Karpas-422 (cell line): ENCODE data around the gene CFAP45. TPM values are rescaled to one million over a fixed set of nuclear protein-coding genes. Genes with fewer than 3 reads are reported as not detected.

Experiments
- DNase-seq: peaks from one replicate; pipeline ENCODE4 v3.0.0-alpha.2; 2015
- H2AFZ ChIP-seq: fragments of 200-600 bp; sonication (generic); 2 replicates; pipeline ENCODE4 v1.6.1; 2014; ENCODE audit warnings: antibody characterized with exemption, low read length, mixed read lengths
- H3K27ac ChIP-seq: fragments of 200-600 bp; sonication (generic); 2 replicates; pipeline ENCODE4 v1.5.1; 2014; ENCODE audit warnings: mild to moderate bottlenecking, low read length, moderate library complexity
- H3K27me3 ChIP-seq: fragments of 200-600 bp; sonication (generic); 2 replicates; pipeline ENCODE4 v1.6.1; 2014; ENCODE audit warnings: low read length, mixed read lengths
- H3K36me3 ChIP-seq: fragments of 200-600 bp; sonication (generic); 2 replicates; pipeline ENCODE4 v1.6.1; 2014; ENCODE audit warnings: low read length, mixed read lengths; ENCODE audit not compliant: insufficient read depth
- H3K4me1 ChIP-seq: fragments of 200-600 bp; sonication (generic); 2 replicates; pipeline ENCODE4 v1.6.1; 2014; ENCODE audit warnings: mild to moderate bottlenecking, low read length, mixed read lengths
- H3K4me2 ChIP-seq: fragments of 200-600 bp; sonication (generic); 2 replicates; pipeline ENCODE4 v1.6.1; 2014; ENCODE audit warnings: low read length, low read depth, mild to moderate bottlenecking; ENCODE audit not compliant: poor library complexity, severe bottlenecking
- H3K4me3 ChIP-seq: fragments of 200-600 bp; sonication (generic); 2 replicates; pipeline ENCODE4 v1.5.1; 2014; ENCODE audit warnings: mild to moderate bottlenecking, antibody characterized with exemption, low read length, mixed read lengths
- H3K79me2 ChIP-seq: fragments of 200-600 bp; sonication (generic); 2 replicates; pipeline ENCODE4 v1.6.1; 2014; ENCODE audit warnings: mild to moderate bottlenecking, low read length, mixed read lengths
- H3K9ac ChIP-seq: fragments of 200-600 bp; sonication (generic); 2 replicates; pipeline ENCODE4 v1.6.0; 2014; ENCODE audit warnings: low read length
- H3K9me2 ChIP-seq: fragments of 200-600 bp; sonication (generic), shearing (Covaris generic); replicated peaks from 2 replicates; pipeline ENCODE4 v1.6.0; 2014; ENCODE audit warnings: mild to moderate bottlenecking, low read length, moderate library complexity; ENCODE audit not compliant: insufficient read depth
- H3K9me3 ChIP-seq: fragments of 300-700, 200-600 bp; sonication (generic); 2 replicates; pipeline ENCODE4 v1.6.1; 2014; ENCODE audit warnings: low read length, mixed read lengths
- H4K20me1 ChIP-seq: fragments of 200-600 bp; sonication (generic); 2 replicates; pipeline ENCODE4 v1.6.1; 2014; ENCODE audit warnings: mild to moderate bottlenecking, antibody characterized with exemption, low read length, low read depth; ENCODE audit not compliant: insufficient read depth
- total RNA-seq: library from RNA; depleted of rRNA; stranded (reverse); fragments of >200 nt; shearing (Covaris generic); gene quantifications from 2 replicates; pipeline ENCODE4 v1.2.3, GENCODE V29; 2014; ENCODE audit warnings: low replicate concordance

Gene CFAP45
- total RNA-seq, 1 experiment from 2014 or later, result not detected

DNA sequence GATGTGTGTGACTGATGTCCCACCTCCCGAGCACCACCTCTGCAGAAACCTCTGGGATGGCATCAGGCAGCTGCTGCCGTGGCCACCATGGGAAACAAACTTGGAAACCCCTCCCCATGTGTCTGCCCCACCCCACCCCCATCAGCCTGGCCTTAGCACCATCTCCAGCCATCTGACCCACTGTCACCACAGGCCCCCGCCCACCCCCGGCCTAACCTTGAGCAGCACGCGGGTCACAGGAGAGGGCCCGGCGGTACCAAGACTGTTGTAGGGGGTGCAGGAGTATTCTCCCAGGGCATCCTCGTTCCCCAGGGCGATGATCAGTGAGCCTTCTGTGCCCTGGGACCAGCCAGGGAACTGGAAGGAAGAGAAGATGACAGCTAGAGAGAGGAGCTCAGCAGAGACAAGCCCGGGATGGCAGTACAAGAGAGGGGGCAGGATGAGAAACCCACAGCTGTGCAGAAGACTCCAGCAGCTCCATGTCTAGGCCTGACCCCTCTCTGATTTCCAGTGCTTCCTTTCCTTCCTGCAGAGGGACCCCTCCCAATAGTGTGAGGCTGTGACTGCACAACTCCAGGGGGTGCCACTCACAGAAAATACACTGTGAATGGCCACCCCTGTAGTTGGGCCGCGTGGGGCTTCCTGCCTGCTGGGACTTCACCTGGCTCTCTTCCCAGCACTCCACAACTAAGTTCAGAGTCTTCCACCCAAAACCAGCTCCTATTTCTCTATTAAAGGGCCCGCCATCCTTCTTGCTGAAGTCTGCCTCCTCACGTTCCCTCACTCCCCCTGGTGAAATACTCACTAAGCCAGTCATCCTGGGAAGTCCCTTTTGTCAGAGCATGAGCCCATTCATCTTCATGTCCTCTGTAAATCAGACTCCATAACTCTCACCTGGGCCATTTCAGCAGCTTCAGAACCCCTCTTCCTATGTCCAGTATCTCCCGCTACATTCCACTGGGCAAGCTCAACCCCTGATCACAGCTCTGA, 32.6 kb upstream of the CFAP45 start:
- H2AFZ ChIP-seq, result no peak overlapping the region
- no peaks in the 10 kb centered on the region for H3K27me3 ChIP-seq
- no peak overlapping the region for H3K27ac ChIP-seq
- no peak overlapping the region for H3K4me3 ChIP-seq
- no peaks in the 10 kb centered on the region for H3K9me3 ChIP-seq
- H3K4me2 ChIP-seq, result no peak overlapping the region
- H3K4me1 ChIP-seq, result no peaks in the 10 kb centered on the region
- H3K79me2 ChIP-seq, result no peaks in the 10 kb centered on the region
- H4K20me1 ChIP-seq, result 0 out of 2 replicates have a peak, but pooled peaks cover 5% of the 10 kb centered on the region
- H3K36me3 ChIP-seq, result no peaks in the 10 kb centered on the region
- no peaks in the 10 kb centered on the region for H3K9me2 ChIP-seq
- no peak for DNase-seq
- H3K9ac ChIP-seq, result no peak overlapping the region

DNA sequence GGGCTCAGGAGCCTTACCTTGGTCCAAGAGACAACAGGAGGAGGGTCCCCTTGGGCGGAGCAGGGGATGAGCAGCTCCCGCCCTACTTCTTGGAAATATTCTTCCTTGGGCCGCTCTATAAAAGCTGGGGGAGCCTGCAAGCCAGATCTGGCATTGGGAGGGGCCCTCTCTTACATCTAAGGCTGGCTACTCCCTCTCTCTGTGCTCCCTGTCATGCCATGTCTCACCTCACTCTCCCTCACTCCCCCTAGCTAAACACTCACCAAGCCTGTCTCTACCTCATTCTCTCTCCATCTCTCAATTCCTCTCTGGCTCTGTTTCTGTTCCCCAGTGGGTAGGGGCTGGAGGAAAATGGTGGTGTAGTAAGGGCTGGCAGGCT, 31.8 kb upstream of the CFAP45 start:
- H4K20me1 ChIP-seq, result 0 out of 2 replicates have a peak, but pooled peaks cover 3% of the 10 kb centered on the region
- no peaks in the 10 kb centered on the region for H3K27me3 ChIP-seq
- no peak for DNase-seq
- H3K4me2 ChIP-seq, result no peak overlapping the region
- no peak overlapping the region for H3K4me3 ChIP-seq
- no peak overlapping the region for H2AFZ ChIP-seq
- no peaks in the 10 kb centered on the region for H3K9me3 ChIP-seq
- no peaks in the 10 kb centered on the region for H3K9me2 ChIP-seq
- no peak overlapping the region for H3K9ac ChIP-seq
- H3K4me1 ChIP-seq, result no peaks in the 10 kb centered on the region
- no peak overlapping the region for H3K27ac ChIP-seq
- H3K36me3 ChIP-seq, result no peaks in the 10 kb centered on the region
- H3K79me2 ChIP-seq, result no peaks in the 10 kb centered on the region

DNA sequence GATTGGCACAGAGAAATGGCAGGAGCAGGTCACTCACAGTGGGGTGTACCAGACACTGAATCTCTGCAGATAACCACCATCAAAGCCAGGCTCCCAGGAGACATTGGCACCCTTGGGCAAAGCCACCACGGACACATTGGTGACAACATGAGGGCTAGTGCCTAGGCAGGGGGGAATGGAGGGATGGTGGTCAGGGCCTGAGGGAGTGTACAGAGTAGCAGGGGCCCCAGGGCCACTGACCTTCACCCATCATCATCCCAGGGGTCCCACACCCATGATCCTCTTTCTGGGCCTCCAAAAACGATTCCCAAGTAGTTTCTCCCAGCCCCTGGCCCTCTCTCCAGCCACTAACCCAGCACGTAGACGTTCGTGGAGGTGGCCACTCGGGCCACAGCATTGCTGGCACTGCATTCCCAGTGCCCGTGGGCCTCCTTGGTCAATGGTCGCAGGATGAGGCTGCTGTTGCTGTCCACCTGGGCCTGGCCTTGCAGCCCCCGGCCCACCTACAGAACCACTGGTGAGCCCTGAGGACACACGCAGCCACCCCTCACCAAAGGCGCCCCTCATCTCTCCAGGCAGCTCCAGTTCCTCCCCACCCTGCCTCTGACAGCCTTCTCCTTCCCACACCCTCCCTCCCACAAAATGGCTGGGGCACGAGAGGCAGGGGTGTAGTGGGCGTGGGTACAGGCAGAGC, 31.3 kb upstream of the CFAP45 start:
- DNase-seq, result no peak
- Histone ChIP-seq H3K4me3 (no peak overlapping the region), H3K4me2 (no peak overlapping the region), H3K27me3 (no peaks in the 10 kb centered on the region), H3K27ac (no peak overlapping the region), H3K79me2 (no peaks in the 10 kb centered on the region), H3K9me3 (no peaks in the 10 kb centered on the region), H3K9ac (no peak overlapping the region), H4K20me1 (no peaks in the 10 kb centered on the region), H3K4me1 (no peaks in the 10 kb centered on the region), H3K36me3 (no peaks in the 10 kb centered on the region), H3K9me2 (no peaks in the 10 kb centered on the region), H2AFZ (no peak overlapping the region)

DNA sequence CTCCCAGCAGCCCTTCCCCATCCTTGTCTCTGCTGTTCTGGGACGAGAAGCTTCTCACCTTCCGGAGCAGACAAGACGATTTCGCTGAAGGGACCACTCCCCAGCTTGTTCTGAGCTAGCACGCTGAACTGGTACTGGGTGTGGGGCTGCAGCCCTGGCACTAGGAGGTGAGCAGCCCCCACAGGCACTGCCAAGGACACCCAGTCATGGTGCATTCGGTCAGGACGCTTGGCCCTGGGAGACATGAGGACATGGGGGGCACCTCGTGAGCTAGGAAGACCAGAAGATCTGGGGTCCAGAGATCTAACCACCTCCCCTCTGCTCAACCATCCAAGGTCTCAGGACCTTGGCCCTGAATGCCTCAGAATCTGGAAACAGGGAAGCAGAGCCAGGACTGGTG, 30.7 kb upstream of the CFAP45 start:
- H3K4me1 ChIP-seq, result peaks cover 6% of the 10 kb centered on the region
- no peaks in the 10 kb centered on the region for H3K36me3 ChIP-seq
- H3K9me2 ChIP-seq, result no peaks in the 10 kb centered on the region
- no peak overlapping the region for H3K9ac ChIP-seq
- H3K79me2 ChIP-seq, result no peaks in the 10 kb centered on the region
- H3K9me3 ChIP-seq, result no peaks in the 10 kb centered on the region
- H3K4me2 ChIP-seq, result no peak overlapping the region
- H3K27me3 ChIP-seq, result no peaks in the 10 kb centered on the region
- no peaks in the 10 kb centered on the region for H4K20me1 ChIP-seq
- no peak overlapping the region for H3K27ac ChIP-seq
- H2AFZ ChIP-seq, result no peak overlapping the region
- H3K4me3 ChIP-seq, result no peak overlapping the region
- no peak for DNase-seq

DNA sequence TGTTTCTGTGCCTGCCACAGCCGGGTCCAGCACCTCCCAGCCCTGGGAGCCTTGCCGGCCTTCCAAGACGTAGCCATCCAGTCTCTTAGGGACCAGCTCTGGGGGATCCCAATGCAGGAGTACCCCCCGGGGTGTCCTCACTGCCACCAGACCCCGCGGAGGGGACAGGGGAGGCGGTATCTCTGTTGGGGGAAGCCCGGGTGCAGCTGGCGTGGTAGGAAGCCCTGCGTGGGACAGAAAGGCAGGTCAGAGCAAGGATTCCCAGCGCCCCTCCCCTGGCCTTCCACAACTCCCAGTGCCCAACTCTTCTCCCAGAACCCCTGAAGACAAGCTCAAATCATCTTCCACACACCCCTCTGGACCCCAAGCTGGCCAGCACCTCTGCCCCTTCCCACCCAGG, 30.3 kb upstream of the CFAP45 start:
- Histone ChIP-seq H3K9ac (no peak overlapping the region), H3K4me1 (peaks cover 7% of the 10 kb centered on the region), H3K9me2 (no peaks in the 10 kb centered on the region), H2AFZ (no peak overlapping the region), H3K4me3 (no peak overlapping the region), H3K27ac (no peak overlapping the region), H3K79me2 (peaks cover 1% of the 10 kb centered on the region), H3K4me2 (no peak overlapping the region), H3K9me3 (no peaks in the 10 kb centered on the region), H4K20me1 (no peaks in the 10 kb centered on the region), H3K36me3 (no peaks in the 10 kb centered on the region), H3K27me3 (no peaks in the 10 kb centered on the region)
- DNase-seq, result no peak

DNA sequence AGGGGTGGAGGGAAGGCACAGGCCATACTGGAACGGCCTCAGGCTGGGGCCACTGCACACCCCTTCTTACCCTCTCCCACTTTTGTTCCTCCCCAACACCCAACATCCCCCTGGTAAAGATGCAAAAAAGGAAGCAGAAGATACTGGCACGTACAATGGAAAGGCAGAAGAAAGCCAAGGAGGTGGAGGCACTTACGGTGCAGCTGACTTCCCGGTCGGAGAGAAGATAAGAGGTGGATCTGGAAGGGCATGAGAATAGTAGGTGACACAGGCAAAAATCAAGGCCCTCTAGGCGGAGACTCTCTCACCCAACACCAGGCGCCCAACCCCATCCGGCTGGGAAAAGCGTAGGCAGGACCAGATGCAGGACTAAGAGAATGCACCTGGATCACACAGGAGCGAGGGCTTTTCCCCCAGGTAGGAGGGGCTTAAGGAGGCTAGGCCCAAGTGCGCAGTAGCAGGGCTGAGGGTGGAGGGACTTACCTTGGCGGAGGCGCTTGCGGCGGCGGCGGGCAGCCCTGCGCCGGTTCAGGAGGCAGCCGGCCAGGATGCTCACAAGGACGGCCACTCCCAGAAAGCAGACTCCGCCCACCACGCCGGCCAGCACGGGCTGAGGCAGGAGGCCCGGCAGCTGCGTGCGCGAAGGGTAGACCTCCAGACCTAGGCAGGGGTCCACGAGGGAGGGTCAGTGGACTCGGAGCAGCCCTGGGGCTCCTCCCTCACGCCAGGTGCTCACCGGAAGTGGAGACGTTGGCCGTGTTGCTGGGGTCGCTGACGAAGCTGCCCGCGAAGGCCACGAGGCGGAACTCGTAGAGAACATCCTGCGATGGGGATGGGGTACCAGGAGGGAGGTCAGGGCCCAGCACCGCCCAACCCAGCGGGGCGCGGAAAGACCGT, 29.4 kb upstream of the CFAP45 start:
- H3K9me2 ChIP-seq, result no peaks in the 10 kb centered on the region
- no peak overlapping the region for H3K9ac ChIP-seq
- DNase-seq, result no peak

DNA sequence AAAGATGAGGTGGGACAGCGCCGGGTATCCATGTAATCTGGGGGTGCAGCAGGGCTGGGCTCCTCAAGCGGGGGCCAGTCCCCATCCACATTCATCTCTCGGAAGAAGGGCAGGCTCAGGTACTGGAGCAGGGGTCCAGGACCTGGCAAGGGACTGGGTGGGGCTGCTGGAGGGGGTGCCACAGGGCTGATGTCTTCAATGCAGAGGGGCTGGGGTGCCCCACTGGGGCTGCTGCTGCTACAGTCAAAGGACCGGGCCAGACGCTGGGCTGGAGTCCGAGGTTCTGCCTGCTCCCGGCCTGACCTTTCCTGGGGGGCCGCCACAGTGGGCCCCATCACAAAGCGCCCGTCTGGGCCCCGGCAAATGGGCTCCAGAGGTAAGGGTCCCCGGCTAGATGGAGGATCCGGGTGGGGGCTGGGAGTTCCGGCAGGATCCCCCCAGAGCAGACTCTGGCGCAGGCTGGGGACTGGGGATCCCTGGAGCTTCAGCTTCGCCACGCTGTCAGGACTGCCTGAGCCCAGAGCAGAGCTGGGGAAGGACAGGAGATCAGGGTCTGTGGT, 28.6 kb upstream of the CFAP45 start:
- H3K4me1 ChIP-seq, result peaks cover 18% of the 10 kb centered on the region
- no peaks in the 10 kb centered on the region for H3K36me3 ChIP-seq
- peaks cover 18% of the 10 kb centered on the region for H3K79me2 ChIP-seq
- no peak overlapping the region for H3K27ac ChIP-seq
- no peaks in the 10 kb centered on the region for H3K27me3 ChIP-seq
- no peaks in the 10 kb centered on the region for H3K9me3 ChIP-seq
- H3K4me2 ChIP-seq, result no peak overlapping the region
- H3K4me3 ChIP-seq, result no peak overlapping the region
- peaks cover 4% of the 10 kb centered on the region; the same call in 1 of the 2 replicates for H4K20me1 ChIP-seq
- DNase-seq, result no peak
- H2AFZ ChIP-seq, result no peak overlapping the region
- H3K9ac ChIP-seq, result no peak overlapping the region
- no peaks in the 10 kb centered on the region for H3K9me2 ChIP-seq

More for the DNA sequence above, 29.4 kb upstream of the CFAP45 start:
- H3K4me1 ChIP-seq, result peaks cover 13% of the 10 kb centered on the region
- no peak overlapping the region for H2AFZ ChIP-seq
- no peaks in the 10 kb centered on the region for H3K27me3 ChIP-seq
- no peak overlapping the region for H3K4me2 ChIP-seq
- no peak overlapping the region for H3K27ac ChIP-seq
- H3K79me2 ChIP-seq, result peaks cover 10% of the 10 kb centered on the region
- no peak overlapping the region for H3K4me3 ChIP-seq
- H3K9me3 ChIP-seq, result no peaks in the 10 kb centered on the region
- no peaks in the 10 kb centered on the region; the same call in 1 of the 2 replicates for H4K20me1 ChIP-seq
- no peaks in the 10 kb centered on the region for H3K36me3 ChIP-seq
